PC-9 (cell line): ENCODE measurements around the gene DSCAM. TPM values are rescaled to one million over a fixed set of nuclear protein-coding genes. Genes with fewer than 3 reads are reported as not detected.

Experiments used
- BruUV-seq: library from RNA; stranded (reverse); fragments of 400-500 nt; replicated peaks from 2 replicates; lab custom pipeline; 2021; lab: Mats Ljungman, UMichigan
- CTCF ChIA-PET: fragments of 300-600 bp; sonication (Branson Sonifier 250); formaldehyde crosslinking; loops from one replicate; lab custom pipeline; 2022; ENCODE audit warnings: antibody characterized with exemption; lab: Charles Lee
- POLR2A ChIA-PET: fragments of 300-600 bp; sonication (Branson Sonifier 250); formaldehyde crosslinking; loops from one replicate; lab custom pipeline; 2022; ENCODE audit warnings: antibody characterized with exemption; ENCODE audit not compliant: unreplicated experiment; lab: Charles Lee
- DNase-seq, 2 experiments: peaks; one replicate each; pipeline versions ENCODE4 v3.0.0 to v3.0.0-alpha.2; 2015 to 2022; ENCODE audit warnings: mixed read lengths in 1 of 2
- H2AFZ ChIP-seq: fragments of 200-600 bp; sonication (generic); 2 replicates; pipeline ENCODE4 v1.8.1; 2017; ENCODE audit warnings: antibody characterized with exemption
- H3F3A ChIP-seq: fragments of 200-600 bp; sonication (generic); 2 replicates; pipeline ENCODE4 v1.8.1; 2017; ENCODE audit warnings: antibody characterized with exemption, mild to moderate bottlenecking, low read depth; ENCODE audit not compliant: insufficient read depth
- H3K27ac ChIP-seq: fragments of 200-600 bp; sonication (generic); 2 replicates; pipeline ENCODE4 v1.6.1; 2016; ENCODE audit warnings: mixed run types
- H3K27me3 ChIP-seq: fragments of 200-600 bp; sonication (generic); 2 replicates; pipeline ENCODE4 v1.6.1; 2016; ENCODE audit warnings: low read depth, mixed run types; ENCODE audit not compliant: insufficient read depth
- H3K36me3 ChIP-seq: fragments of 200-600 bp; sonication (generic); 2 replicates; pipeline ENCODE4 v1.6.1; 2016; ENCODE audit warnings: low read depth, mixed run types
- H3K4me1 ChIP-seq: fragments of 200-600 bp; sonication (generic); replicated peaks from 2 replicates; pipeline ENCODE4 v1.6.1; 2016; ENCODE audit warnings: mixed run types; ENCODE audit not compliant: insufficient read depth
- H3K4me2 ChIP-seq: fragments of 200-600 bp; sonication (generic); 2 replicates; pipeline ENCODE4 v1.6.1; 2017; ENCODE audit warnings: mixed run types
- H3K4me3 ChIP-seq: fragments of 200-600 bp; sonication (generic); 2 replicates; pipeline ENCODE4 v1.6.1; 2016; ENCODE audit warnings: mixed run types
- H3K79me2 ChIP-seq: fragments of 200-600 bp; sonication (generic); 2 replicates; pipeline ENCODE4 v1.6.1; 2017; ENCODE audit warnings: low read depth, mixed run types
- H3K9me2 ChIP-seq: fragments of 200-600 bp; sonication (generic); 2 replicates; pipeline ENCODE4 v1.8.1; 2017; ENCODE audit warnings: mild to moderate bottlenecking; ENCODE audit not compliant: insufficient read depth
- H3K9me3 ChIP-seq: fragments of 200-600 bp; sonication (generic); 2 replicates; pipeline ENCODE4 v1.8.1; 2016; ENCODE audit warnings: low read depth; ENCODE audit not compliant: insufficient read depth
- H4K20me1 ChIP-seq: fragments of 200-600 bp; sonication (generic); 2 replicates; pipeline ENCODE4 v1.8.1; 2017; ENCODE audit not compliant: insufficient read depth
- CTCF ChIP-seq: fragments of 200-600 bp; sonication (generic); conservative IDR thresholded peaks from 2 replicates; pipeline ENCODE4 v1.6.1; 2017; ENCODE audit warnings: mixed run types, antibody characterized with exemption, mild to moderate bottlenecking, moderate library complexity
- EZH2 ChIP-seq: fragments of 200-600 bp; sonication (generic); IDR thresholded peaks from 2 replicates; pipeline ENCODE4 v1.8.0; 2017; ENCODE audit warnings: antibody characterized with exemption, low read depth
- intact Hi-C: fragments of 100-400 bp; cut with micrococcal nuclease; formaldehyde crosslinking; loops from one replicate; pipeline ENCODE4 v1.10.0; 2022; ENCODE audit not compliant: unreplicated experiment
- total RNA-seq: library from RNA; stranded (reverse); gene quantifications from 2 replicates; pipeline ENCODE4 v1.2.3, GENCODE V29; 2021

The DSCAM gene
- total RNA-seq, 1 experiment from 2014 or later, result not detected

- TF ChIP-seq CTCF, result no peak
- BruUV-seq, result no TSS peak
- H3K4me3 ChIP-seq, result no peak overlapping the region
- intact Hi-C loops, result no loop called here
- ChIA-PET POLR2A (no interaction called here), CTCF (no interaction called here)
- no peak for DNase-seq
- no peaks in the 10 kb centered on the region for H3K4me1 ChIP-seq
- H3K79me2 ChIP-seq, result no peaks in the 10 kb centered on the region
- no peaks in the 10 kb centered on the region for H3F3A ChIP-seq
- H3K27ac ChIP-seq, result no peak overlapping the region
- no peaks in the 10 kb centered on the region for H3K9me2 ChIP-seq
- H3K27me3 ChIP-seq, result no peaks in the 10 kb centered on the region
- no peaks in the 10 kb centered on the region for H3K36me3 ChIP-seq
- H4K20me1 ChIP-seq, result no peaks in the 10 kb centered on the region
- no peaks in the 10 kb centered on the region for H3K9me3 ChIP-seq
- H2AFZ ChIP-seq, result no peak overlapping the region
- H3K4me2 ChIP-seq, result no peak overlapping the region
Measured at GRCh38 chr21:40371329-40371728, 475.6 kb downstream of the DSCAM start.

GRCh38 chr21:40356644-40357043 lies 490.3 kb downstream of the DSCAM start:
- Histone ChIP-seq H3K9me2 (no peaks in the 10 kb centered on the region), H3F3A (no peaks in the 10 kb centered on the region), H3K9me3 (no peaks in the 10 kb centered on the region), H3K36me3 (no peaks in the 10 kb centered on the region), H2AFZ (no peak overlapping the region), H3K4me2 (no peak overlapping the region), H4K20me1 (no peaks in the 10 kb centered on the region), H3K4me3 (no peak overlapping the region), H3K27me3 (no peaks in the 10 kb centered on the region), H3K27ac (no peak overlapping the region), H3K79me2 (no peaks in the 10 kb centered on the region), H3K4me1 (no peaks in the 10 kb centered on the region)
- ChIA-PET POLR2A (no interaction called here), CTCF (no interaction called here)
- no peak for DNase-seq
- intact Hi-C loops, result no loop called here
- TF ChIP-seq EZH2, result no peak
- TF ChIP-seq CTCF, result no peak
- no TSS peak for BruUV-seq

GRCh38 chr21:40355076-40355475 lies 491.9 kb downstream of the DSCAM start:
- POLR2A ChIA-PET, result no interaction called here
- Histone ChIP-seq H3K4me3 (no peak overlapping the region), H3K4me1 (no peaks in the 10 kb centered on the region), H3K9me3 (no peaks in the 10 kb centered on the region), H4K20me1 (no peaks in the 10 kb centered on the region), H3K79me2 (no peaks in the 10 kb centered on the region), H3F3A (no peaks in the 10 kb centered on the region), H2AFZ (no peak overlapping the region), H3K36me3 (no peaks in the 10 kb centered on the region), H3K4me2 (no peak overlapping the region), H3K27ac (no peak overlapping the region), H3K27me3 (no peaks in the 10 kb centered on the region), H3K9me2 (no peaks in the 10 kb centered on the region)
- CTCF ChIA-PET, result no interaction called here
- TF ChIP-seq CTCF (no peak), EZH2 (no peak)
- no peak for DNase-seq
- no TSS peak for BruUV-seq
- intact Hi-C loops, result no loop called here
